HG02870 (cell line): Measurements from ENCODE around the gene WDR20.

Source experiments
- ATAC-seq: cut with Tn5 transposase; IDR thresholded peaks from one replicate; pipeline ENCODE4 v1.9.1; 2021; ENCODE audit warnings: mild to moderate bottlenecking, moderate library complexity; ENCODE audit not compliant: unreplicated experiment

Gene WDR20

GRCh38 chr14:102215576-102216250 is 76.0 kb downstream of the WDR20 start:
- ATAC-seq: no peak

- no peak for ATAC-seq
Measured at GRCh38 chr14:102217399-102217798, 77.7 kb downstream of the WDR20 start.

GRCh38 chr14:102217987-102218421 is 78.3 kb downstream of the WDR20 start:
- ATAC-seq: no peak

GRCh38 chr14:102218688-102219087 is 79.0 kb downstream of the WDR20 start:
- no peak for ATAC-seq

- no peak for ATAC-seq
Measured at GRCh38 chr14:102219316-102219715, 79.6 kb downstream of the WDR20 start.

- ATAC-seq: peak; percentile 92
Measured at GRCh38 chr14:102220031-102220430, 80.3 kb downstream of the WDR20 start.

GRCh38 chr14:102221026-102221425 is 81.3 kb downstream of the WDR20 start:
- no peak for ATAC-seq

GRCh38 chr14:102222009-102222575 is 82.4 kb downstream of the WDR20 start:
- no peak for ATAC-seq

- no peak for ATAC-seq
Measured at GRCh38 chr14:102222751-102223150, 83.1 kb downstream of the WDR20 start.

- no peak for ATAC-seq
Measured at GRCh38 chr14:102223682-102224081, 84.0 kb downstream of the WDR20 start.

GRCh38 chr14:102225386-102225785 is 85.7 kb downstream of the WDR20 start:
- ATAC-seq: no peak

GRCh38 chr14:102225936-102226335 is 86.2 kb downstream of the WDR20 start:
- no peak for ATAC-seq

GRCh38 chr14:102226356-102227125 is 86.8 kb downstream of the WDR20 start:
- no peak for ATAC-seq

- ATAC-seq: no peak
Measured at GRCh38 chr14:102227184-102227964, 87.7 kb downstream of the WDR20 start.

- ATAC-seq: no peak
Measured at GRCh38 chr14:102229071-102229738, 89.5 kb downstream of the WDR20 start.

GRCh38 chr14:102229739-102230092 is 90.0 kb downstream of the WDR20 start:
- no peak for ATAC-seq

- no peak for ATAC-seq
Measured at GRCh38 chr14:102230481-102231210, 90.9 kb downstream of the WDR20 start.

- ATAC-seq: no peak
Measured at GRCh38 chr14:102231476-102232347, 92.0 kb downstream of the WDR20 start.

GRCh38 chr14:102232348-102232625 is 92.6 kb downstream of the WDR20 start:
- ATAC-seq: no peak
